Measurements from ENCODE around the gene GLO1. TPM values are rescaled to one million over a fixed set of nuclear protein-coding genes. Genes with fewer than 3 reads are reported as not detected.

Gene GLO1
- polyA plus RNA-seq, 1 donor (not counting 4 experiments of a cell fraction or from before 2014, with no cell fraction given), result 301 TPM

- DNase-seq (ENCODE audit: low read depth, low spot score), result no peak
- Histone ChIP-seq H3K36me3 (ENCODE audit: control insufficient read depth in 2 of 2, extremely low read depth in 1 of 2, insufficient read depth in 2 of 2, low read length in 2 of 2) (no peaks in the 10 kb centered on the region), H4K20me1 (ENCODE audit: control insufficient read depth, extremely low read depth, insufficient read depth, low read length) (no peaks in the 10 kb centered on the region), H3K9me1 (ENCODE audit: control insufficient read depth, extremely low read depth, insufficient read depth, low read length) (no peaks in the 10 kb centered on the region), H3K4me2 (ENCODE audit: control insufficient read depth, extremely low read depth, insufficient read depth, low read depth, low read length) (no peak overlapping the region), H3K79me2 (ENCODE audit: control insufficient read depth, insufficient read depth, low read length) (no peaks in the 10 kb centered on the region), H3K27ac (ENCODE audit: control insufficient read depth, insufficient read depth, low read length) (no peak overlapping the region), H3K9me3 (ENCODE audit: control insufficient read depth, low read depth, low read length) (no peaks in the 10 kb centered on the region), H3K4me1 (ENCODE audit: control insufficient read depth, extremely low read depth, insufficient read depth, low read length) (no peaks in the 10 kb centered on the region), H2AFZ (ENCODE audit: control insufficient read depth, low read length) (no peak overlapping the region), H3K27me3 (ENCODE audit: control insufficient read depth, extremely low read depth, insufficient read depth, low read length) (no peaks in the 10 kb centered on the region), H3K9ac (ENCODE audit: control insufficient read depth, extremely low read depth, insufficient read depth, low read length) (no peak overlapping the region), H3K4me3 (ENCODE audit: control insufficient read depth in 2 of 3, extremely low read depth in 1 of 3, insufficient read depth in 2 of 3, low read depth in 1 of 3, low read length in 3 of 3) (no peak overlapping the region)
- dilution Hi-C loops (cut with MboI; ENCODE audit: extremely low pct_ligation_motif_present, low sequenced_read_pairs), result no loop called here
- no peak for FAIRE-seq
- TF ChIP-seq CTCF (optimal IDR thresholded peaks at IDR 0.05 in 1 of 3, IDR thresholded peaks at IDR 0.05 in 1 of 3, conservative IDR thresholded peaks at IDR 0.05 in 1 of 3; ENCODE audit: extremely low read depth in 1 of 3, insufficient read depth in 2 of 3, low read length in 3 of 3), result no peak
- no peak for TF ChIP-seq EZH2 (IDR thresholded peaks at IDR 0.05; ENCODE audit: low read length)
These were observed 20.8 kb upstream of the GLO1 start for GRCh38 chr6:38723783-38724182.

- Histone ChIP-seq H3K27me3 (ENCODE audit: control insufficient read depth, extremely low read depth, insufficient read depth, low read length) (no peaks in the 10 kb centered on the region), H3K79me2 (ENCODE audit: control insufficient read depth, insufficient read depth, low read length) (no peaks in the 10 kb centered on the region), H2AFZ (ENCODE audit: control insufficient read depth, low read length) (no peak overlapping the region), H3K9ac (ENCODE audit: control insufficient read depth, extremely low read depth, insufficient read depth, low read length) (no peak overlapping the region), H4K20me1 (ENCODE audit: control insufficient read depth, extremely low read depth, insufficient read depth, low read length) (no peaks in the 10 kb centered on the region), H3K9me3 (ENCODE audit: control insufficient read depth, low read depth, low read length) (no peaks in the 10 kb centered on the region), H3K27ac (ENCODE audit: control insufficient read depth, insufficient read depth, low read length) (no peak overlapping the region), H3K36me3 (ENCODE audit: control insufficient read depth in 2 of 2, extremely low read depth in 1 of 2, insufficient read depth in 2 of 2, low read length in 2 of 2) (no peaks in the 10 kb centered on the region), H3K9me1 (ENCODE audit: control insufficient read depth, extremely low read depth, insufficient read depth, low read length) (no peaks in the 10 kb centered on the region), H3K4me2 (ENCODE audit: control insufficient read depth, extremely low read depth, insufficient read depth, low read depth, low read length) (no peak overlapping the region), H3K4me1 (ENCODE audit: control insufficient read depth, extremely low read depth, insufficient read depth, low read length) (no peaks in the 10 kb centered on the region), H3K4me3 (ENCODE audit: control insufficient read depth in 2 of 3, extremely low read depth in 1 of 3, insufficient read depth in 2 of 3, low read depth in 1 of 3, low read length in 3 of 3) (no peak overlapping the region)
- dilution Hi-C loops (cut with MboI; ENCODE audit: extremely low pct_ligation_motif_present, low sequenced_read_pairs), result no loop called here
- TF ChIP-seq EZH2 (IDR thresholded peaks at IDR 0.05; ENCODE audit: low read length) (no peak), CTCF (optimal IDR thresholded peaks at IDR 0.05 in 1 of 3, IDR thresholded peaks at IDR 0.05 in 1 of 3, conservative IDR thresholded peaks at IDR 0.05 in 1 of 3; ENCODE audit: extremely low read depth in 1 of 3, insufficient read depth in 2 of 3, low read length in 3 of 3) (no peak)
- no peak for DNase-seq (ENCODE audit: low read depth, low spot score)
- FAIRE-seq, result no peak
These were observed 19.9 kb upstream of the GLO1 start for GRCh38 chr6:38722727-38723334.
